ENCODE data around the gene GP1BB.

DNA sequence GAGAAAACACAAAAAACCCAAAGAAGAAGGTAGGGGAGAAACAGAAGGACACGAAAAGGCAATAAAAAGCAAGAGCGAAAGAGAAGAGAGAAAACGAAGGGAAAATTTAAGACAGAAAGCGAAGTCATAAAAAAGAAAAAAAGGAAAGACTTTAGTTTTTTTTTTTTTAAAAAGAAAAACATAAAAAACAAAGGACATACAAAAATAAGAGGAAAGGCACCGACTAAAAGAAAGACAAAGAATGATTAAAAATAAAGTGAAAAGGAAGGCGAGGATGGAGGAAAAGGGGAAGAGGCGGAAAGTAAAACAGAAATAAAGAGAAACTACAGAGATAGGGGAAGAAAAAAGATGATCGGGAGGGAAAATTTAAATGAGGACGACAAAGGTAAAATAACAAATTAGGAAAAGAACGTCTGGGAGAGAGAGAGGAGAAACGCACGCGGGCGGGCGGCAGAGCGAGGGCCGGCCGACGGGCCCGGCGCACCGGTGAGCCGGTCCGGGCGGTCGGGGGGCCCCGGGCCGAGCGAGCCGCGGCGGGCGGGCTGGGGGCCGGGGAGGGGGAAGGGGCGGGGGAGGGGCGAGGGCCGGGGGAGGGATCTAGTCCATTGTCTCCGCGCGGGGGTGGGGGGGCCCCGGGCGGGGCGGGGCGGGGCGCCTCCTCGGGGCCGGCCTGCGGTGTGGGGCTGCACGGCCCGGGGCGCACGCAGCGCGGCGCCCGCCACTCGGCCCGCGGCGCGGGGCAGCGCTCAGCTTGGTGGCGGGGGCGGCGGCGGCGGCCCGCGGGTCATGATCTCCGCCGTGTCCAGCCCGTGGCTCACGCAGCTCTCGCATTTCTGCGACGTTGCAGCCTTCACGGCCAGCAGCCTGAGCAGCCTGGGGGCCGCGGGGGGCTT, 37.0 kb downstream of the GP1BB start, which contains the start of gene TBX1:
- TF ChIP-seq, protein P1, sequence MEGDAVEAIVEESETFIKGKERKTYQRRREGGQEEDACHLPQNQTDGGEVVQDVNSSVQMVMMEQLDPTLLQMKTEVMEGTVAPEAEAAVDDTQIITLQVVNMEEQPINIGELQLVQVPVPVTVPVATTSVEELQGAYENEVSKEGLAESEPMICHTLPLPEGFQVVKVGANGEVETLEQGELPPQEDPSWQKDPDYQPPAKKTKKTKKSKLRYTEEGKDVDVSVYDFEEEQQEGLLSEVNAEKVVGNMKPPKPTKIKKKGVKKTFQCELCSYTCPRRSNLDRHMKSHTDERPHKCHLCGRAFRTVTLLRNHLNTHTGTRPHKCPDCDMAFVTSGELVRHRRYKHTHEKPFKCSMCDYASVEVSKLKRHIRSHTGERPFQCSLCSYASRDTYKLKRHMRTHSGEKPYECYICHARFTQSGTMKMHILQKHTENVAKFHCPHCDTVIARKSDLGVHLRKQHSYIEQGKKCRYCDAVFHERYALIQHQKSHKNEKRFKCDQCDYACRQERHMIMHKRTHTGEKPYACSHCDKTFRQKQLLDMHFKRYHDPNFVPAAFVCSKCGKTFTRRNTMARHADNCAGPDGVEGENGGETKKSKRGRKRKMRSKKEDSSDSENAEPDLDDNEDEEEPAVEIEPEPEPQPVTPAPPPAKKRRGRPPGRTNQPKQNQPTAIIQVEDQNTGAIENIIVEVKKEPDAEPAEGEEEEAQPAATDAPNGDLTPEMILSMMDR (IDR thresholded peaks at IDR 0.05; ENCODE audit: borderline replicate concordance, extremely low read depth, low read length, poor library complexity, severe bottlenecking), result no peak
- no peak for TF ChIP-seq EZH2 (IDR thresholded peaks at IDR 0.05; ENCODE audit: borderline replicate concordance, low read depth, low read length, severe bottlenecking)

All from DND-41 (cell line).